Caki2 (cell line): ENCODE results near the gene LSP1. TPM values are rescaled to one million over a fixed set of nuclear protein-coding genes. Genes with fewer than 3 reads are reported as not detected.
"Not testable (repeated sequence)": the region's sequence is repeated elsewhere in the genome, so short reads cannot be mapped to it uniquely, and the experiment has no call there.

Source experiments
- DNase-seq: peaks from one replicate; pipeline ENCODE4 v3.0.0-alpha.2; 2015; ENCODE audit warnings: low read depth
- in situ Hi-C: cut with HindIII; loops from 2 replicates; pipeline ENCODE4 v1.10.0; 2016; ENCODE audit warnings: low sequenced_read_pairs, low pct_unique_long_range_greater_than_20kb, mixed read lengths
- total RNA-seq: library from RNA; depleted of rRNA; stranded (reverse); fragments of >200 nt; shearing (Covaris generic); gene quantifications from 2 replicates; pipeline ENCODE4 v1.2.3, GENCODE V29; 2014; ENCODE audit warnings: low replicate concordance

The LSP1 gene
- total RNA-seq, 1 experiment from 2014 or later, result not detected

DNA sequence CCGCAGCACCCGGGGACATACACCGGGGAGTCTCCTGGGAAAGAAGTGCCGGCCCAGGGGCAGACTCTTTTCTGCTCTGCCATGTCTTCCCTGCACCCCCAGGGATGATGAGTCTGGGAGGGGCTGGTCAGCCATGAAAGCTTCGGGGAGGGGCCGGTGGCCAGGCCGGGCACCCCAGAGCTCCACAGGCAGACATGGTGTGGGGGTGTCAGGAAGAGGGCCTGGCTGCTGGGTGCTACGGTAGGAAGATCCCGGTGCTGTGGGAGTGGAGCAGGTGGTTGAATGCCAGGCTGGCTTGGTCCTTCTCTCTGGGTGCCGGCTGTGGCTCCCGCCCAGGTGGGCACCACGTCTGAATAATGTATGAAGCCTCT lies 17.4 kb downstream of the LSP1 start:
- in situ Hi-C loops, result no loop called here
- DNase-seq, result no peak

DNA sequence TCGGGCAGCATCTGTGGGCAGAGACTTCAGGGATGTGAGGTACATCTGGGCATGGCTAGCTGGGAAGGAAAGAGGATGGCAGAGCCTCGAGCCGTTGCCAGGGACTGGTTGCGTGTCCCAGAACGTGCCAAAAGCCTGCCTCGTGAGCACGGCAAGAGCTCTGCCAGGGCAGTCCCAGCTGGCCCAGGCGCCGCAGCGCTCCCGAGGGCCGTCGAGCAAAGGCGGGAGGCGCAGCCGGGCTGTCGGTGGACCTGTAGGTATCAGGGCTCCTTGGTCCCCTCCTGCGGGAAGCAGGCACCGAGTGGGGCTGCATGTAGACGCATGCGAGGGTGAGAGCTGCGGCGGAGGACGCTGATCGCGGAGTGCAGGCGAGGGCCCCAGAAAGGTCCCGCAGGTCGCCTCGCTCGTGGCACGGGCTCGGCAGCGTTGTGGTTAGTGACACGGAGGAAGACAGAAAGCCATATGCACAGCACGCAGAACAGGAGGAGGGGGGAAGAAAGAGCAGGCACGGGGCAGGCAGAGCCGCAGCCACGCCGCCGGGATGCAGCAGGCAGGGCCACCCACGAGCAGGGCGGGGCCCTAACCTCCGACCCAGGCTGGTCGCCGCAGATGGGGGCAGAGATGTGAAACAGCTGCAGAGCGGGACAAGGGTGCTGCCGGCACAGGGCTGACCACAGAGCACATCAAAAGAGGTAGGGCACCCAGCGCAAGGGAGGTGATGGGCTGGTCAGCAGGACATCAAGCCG lies 18.0 kb downstream of the LSP1 start:
- DNase-seq, result no peak
- in situ Hi-C loops, result no loop called here

DNA sequence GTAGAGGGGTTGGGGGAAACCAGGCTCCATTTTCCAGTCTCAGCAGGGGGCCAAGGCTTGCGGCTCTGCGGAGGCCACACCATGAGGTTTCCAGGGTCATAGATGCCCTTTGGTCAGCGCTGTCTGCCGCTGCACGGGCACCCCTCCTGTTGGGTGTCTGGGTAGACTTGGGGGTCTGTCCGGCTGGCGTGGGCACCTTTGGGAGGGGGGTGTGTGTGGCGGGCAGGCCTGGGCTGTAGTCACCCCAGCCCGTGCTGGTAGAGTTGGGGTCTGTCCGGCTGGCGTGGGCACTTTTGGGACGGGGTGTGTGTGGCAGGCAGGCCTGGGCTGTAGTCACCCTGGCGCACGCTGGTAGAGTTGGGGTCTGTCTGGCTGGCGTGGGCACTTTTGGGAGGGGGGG lies 18.6 kb downstream of the LSP1 start:
- no peak for DNase-seq
- in situ Hi-C loops, result no loop called here

DNA sequence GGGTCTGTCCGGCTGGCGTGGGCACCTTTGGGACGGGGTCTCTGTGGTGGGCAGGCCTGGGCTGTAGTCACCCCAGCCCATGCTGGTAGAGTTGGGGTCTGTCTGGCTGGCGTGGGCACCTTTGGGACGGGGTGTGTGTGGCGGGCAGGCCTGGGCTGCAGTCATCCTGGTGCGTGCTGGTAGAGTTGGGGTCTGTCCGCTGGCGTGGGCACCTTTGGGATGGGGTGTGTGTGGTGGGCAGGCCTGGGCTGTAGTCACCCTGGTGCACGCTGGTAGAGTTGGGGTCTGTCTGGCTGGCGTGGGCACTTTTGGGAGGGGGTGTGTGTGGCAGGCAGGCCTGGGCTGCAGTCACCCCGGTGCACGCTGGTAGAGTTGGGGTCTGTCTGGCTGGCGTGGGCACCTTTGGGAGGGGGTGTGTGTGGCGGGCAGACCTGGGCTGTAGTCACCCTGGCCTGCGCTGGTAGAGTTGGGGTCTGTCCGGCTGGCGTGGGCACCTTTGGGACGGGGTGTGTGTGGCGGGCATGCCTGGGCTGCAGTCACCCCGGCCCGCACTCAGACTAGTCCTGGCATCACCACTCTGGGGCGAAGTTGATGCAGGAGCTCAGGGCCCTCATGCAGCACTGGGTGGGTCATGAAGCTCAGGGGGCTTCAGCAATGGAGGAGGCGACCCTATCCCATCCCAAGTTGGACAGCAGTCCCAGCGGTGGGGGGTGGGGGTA lies 19.5 kb downstream of the LSP1 start:
- no peak for DNase-seq
- in situ Hi-C loops, result no loop called here

DNA sequence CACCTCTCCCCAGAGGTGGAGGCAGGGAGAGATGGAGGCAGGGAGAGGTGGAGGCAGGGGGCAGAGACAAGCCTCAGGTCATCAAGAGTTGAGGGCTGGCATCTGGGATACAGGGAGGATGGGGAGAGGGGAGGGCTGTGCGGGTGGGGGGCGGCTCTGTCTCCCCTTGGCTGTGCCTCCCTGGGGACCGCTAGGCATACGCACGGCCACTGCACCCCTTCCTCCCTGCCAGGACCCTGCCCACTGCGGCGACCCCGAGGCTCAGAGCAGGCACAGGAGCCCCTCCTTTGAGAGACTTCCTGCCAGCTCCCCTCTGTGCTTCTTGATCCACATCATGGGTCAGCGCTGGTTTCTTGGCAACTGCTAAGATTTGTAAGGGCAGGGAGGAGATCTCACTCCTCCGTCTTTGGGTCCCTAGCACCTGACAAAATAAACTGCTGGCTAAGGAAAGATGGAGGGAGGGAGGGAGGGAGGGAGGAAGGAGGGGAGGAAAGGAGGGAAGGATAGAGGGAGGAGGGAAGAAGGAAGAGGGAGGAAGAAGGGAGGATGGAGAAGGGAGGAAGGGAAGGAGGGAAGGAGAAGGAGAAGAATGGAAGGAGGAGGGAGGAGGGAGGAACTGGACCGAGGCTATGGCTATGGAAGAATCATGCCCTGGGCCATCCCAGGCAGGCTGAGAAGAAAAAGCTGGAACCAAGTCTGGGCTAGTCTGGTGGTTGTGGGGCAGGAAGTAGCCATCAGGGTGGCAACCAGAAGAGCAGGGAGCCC lies 20.3 kb downstream of the LSP1 start:
- in situ Hi-C loops, result no loop called here
- DNase-seq, result peak; percentile 26

DNA sequence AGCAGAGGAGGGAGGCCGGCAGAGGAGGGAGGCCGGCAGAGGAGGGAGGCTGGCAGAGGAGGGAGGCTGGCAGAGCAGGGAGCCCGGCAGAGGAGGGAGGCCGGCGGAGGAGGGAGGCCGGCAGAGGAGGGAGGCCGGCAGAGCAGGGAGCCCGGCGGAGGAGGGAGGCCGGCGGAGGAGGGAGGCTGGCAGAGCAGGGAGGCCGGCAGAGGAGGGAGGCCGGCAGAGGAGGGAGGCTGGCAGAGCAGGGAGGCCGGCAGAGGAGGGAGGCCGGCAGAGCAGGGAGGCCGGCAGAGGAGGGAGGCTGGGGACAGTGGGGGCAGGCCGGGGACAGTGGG lies 20.9 kb downstream of the LSP1 start:
- DNase-seq, in situ Hi-C loops: not testable (repeated sequence)

DNA sequence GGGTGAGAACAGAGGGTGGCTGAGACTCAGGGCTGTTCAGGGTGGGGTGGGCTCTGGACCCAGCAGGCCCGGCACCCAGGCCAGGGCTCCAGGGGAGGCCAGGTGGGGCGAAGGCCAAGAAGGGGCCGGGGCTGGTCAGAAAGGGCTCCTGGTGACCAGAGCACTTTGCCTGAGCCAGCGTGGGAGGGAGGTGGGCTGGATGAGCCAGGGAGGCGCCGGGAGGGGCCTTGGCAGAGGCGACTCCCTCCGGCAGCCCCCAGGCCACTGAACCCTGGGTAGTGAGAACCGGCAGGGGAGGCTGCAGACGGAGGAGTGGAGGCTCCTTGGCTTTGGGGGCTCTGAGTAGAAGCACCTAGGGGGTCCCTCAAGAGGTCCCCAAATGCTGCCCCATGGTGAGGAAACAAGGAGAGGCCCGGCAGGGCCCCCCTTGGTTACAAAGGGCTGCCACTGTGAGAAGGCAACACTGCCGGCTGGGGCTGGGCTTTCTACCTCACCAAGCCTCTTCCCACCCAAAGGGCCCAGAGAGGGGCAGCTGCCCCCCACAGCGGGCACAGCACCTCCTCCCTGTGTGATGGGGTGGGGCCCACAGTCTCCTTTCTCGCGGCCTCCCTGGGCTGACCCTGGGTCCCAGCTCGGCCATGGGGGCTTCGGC lies 21.7 kb downstream of the LSP1 start:
- DNase-seq, in situ Hi-C loops: not testable (repeated sequence)

DNA sequence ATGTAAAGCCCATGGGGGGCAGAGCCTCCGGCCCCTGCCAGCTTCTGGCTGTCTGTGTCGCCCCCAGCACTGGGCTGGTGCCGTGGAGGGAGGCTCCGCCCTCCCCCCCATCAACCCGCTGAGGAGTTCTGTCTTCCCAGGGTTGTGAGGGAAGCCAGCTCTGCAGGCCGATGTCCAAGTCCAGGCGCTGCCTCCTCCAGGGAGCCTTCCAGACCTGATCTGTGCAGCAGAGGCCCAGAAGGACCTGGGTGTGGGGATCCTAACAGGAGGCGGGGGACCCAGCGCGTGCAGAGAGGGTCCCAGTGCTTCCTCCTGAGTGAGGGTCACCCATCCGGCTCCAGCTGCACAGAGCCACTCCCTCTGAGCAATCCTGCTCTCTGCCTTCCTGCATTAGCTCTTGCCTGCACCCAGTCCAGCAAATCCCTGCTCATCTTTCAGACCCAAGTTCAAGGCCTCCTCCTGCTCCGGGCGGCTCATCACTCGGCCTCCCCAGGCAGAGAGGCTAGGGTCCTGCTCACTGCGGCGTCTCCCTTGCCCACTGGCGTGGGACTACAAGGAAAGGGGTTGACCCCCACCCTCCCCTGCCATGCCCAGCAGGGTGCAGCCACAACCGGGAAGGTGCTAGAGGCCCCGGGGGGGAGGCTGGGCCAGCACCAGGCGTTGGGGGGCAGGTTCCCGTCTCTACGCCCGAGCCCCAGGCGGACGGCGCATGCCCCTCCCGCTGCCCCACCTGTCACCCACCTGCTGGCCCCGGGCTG lies 22.4 kb downstream of the LSP1 start:
- DNase-seq, result no peak
- in situ Hi-C loops, result no loop called here

DNA sequence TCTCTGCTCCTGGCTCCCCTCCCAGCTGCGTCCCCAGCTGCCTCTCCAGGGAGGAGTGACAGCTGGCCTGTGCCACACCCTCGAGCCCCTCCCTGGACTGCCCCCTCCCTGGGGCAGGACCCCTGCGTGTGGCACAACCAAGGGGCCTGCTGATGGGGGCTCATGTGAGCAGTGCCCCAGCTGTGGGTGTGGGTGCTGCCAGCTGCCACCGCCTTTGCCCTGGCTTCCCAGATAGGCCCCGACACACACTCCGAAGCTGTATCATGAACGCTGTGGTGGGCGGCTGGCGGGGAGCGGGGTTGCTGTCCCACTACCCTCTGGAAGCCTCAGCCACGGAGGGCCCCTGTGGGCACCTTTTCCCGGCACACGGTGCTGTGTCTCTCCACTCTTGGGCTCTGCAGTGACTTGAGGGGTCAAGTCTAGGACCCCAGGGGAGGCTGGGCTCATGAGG lies 23.0 kb downstream of the LSP1 start:
- in situ Hi-C loops, result not testable (repeated sequence)

DNA sequence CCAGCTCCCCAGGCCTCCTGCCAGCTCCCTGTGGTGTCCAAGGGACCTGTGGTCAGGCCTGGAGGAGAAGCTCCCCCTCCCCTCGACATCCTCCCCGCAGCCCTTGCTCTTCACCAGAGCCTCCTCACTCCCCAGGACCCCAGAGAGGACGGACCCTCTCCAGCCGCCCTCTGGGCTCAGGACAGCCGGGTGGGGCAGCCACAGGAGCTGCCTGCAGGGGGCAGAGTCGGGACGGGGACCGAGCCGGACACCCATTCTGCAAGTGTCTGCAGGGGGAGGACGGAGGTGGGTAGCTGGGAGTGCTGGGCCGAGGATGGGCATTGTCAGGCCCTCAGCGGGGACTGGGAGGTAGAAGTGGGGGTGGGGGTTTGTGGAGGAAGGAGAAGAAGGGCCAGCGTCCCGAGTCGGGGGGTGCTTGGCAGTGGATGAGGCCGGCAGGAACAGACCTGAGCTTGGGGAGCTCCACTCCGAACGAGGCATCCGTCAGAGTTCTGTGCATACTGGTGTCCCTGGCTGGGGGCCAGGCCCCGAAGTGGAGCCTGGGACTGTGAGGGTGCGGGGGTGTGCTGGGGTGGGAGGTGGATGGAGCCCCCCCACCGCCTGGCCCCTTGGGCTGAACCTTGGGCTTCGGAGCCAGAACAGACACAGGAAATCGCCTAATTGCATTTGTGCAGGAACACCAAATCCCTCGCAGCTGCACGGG lies 23.6 kb downstream of the LSP1 start:
- no peak for DNase-seq
- in situ Hi-C loops, result no loop called here

More for the DNA sequence above, 23.0 kb downstream of the LSP1 start:
- not testable (repeated sequence) for DNase-seq

DNA sequence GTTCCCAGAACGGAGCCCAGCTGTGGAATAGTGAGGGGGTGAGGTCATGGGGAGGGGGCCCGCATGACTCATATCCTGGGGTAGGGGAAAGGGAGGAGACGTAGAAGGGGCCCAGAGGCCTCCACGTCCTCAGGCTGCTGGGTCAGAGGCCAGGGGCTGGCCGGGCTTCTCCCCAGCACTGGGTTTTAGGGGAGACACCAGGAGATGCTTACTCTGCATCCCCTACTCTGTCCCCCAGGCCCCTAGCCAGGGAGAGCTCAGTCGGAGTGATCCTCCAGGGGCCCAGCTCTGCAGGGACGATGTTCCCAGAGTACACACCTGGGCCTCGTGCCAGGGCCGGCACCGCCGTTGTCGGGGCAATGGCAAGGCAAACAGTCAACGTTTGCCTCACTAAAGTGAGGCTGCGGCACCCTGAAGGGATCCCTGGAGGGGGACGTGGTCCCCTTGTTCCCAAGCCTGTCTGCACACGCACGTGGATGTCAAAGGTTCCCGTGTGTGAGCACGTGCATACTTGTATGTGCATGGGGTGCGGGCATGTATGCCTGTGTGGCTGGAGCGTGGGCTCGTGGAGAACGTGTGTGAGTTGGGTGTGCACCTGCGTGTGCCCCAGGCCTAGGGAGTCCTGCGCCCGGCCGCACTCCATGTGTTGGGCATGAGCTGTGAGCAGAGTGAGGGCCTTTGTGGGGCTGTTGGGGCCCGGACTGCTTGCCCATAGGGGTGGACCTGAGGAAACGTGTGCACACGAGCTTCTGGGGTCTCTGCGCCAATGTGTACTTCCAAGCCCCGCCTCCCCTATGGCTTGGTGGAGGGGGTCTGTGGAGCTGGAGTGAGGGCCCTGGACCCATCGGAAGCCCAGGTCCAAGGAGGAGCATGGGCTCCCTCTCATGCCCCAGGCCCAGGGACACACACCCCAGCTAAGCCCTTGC lies 24.6 kb downstream of the LSP1 start:
- in situ Hi-C loops, result no loop called here
- DNase-seq, result no peak

DNA sequence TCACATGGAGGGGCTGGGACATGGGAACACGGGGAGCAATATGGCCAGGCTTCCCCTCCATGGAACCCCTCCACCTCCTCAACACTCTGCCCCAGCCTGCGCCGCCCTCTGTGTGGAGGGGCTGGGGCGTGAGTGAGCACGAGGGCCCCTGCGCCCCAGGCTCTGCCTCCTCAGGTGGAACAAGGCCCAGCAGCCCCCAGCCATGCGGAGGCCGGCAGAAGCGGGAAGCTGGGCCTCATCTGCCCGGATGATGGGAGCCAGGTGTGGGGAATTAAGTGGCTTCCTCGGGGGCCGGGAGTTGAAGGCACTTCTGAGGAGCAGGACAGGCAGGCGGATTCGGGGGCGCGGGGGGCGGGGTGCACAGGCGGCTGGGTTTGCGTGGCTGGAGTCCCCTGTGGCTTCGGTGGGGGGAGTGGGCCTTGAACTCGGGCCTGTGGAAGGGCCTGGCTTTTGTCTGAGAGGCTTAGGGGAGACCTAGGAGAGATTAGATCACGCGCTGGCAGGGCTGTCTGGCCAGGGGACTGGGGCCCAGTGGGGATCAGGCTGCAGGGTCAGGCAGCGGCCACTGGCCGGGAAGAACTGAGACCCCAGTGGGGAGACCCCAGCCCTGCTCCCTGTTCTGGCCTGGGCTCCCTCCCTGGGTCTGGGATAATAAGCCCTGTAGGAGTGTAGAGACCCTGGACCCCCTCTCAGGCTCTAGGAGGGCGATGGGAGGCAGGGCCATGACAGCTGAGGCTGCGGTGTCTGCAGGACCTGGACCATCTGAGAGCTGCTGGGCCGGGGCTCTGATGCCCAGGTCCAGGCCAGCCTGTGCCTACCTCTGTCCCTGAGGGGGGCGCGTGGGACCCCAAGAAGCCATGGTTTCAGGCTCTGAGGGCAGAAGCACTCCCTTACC lies 25.5 kb downstream of the LSP1 start:
- no peak for DNase-seq
- in situ Hi-C loops, result no loop called here

DNA sequence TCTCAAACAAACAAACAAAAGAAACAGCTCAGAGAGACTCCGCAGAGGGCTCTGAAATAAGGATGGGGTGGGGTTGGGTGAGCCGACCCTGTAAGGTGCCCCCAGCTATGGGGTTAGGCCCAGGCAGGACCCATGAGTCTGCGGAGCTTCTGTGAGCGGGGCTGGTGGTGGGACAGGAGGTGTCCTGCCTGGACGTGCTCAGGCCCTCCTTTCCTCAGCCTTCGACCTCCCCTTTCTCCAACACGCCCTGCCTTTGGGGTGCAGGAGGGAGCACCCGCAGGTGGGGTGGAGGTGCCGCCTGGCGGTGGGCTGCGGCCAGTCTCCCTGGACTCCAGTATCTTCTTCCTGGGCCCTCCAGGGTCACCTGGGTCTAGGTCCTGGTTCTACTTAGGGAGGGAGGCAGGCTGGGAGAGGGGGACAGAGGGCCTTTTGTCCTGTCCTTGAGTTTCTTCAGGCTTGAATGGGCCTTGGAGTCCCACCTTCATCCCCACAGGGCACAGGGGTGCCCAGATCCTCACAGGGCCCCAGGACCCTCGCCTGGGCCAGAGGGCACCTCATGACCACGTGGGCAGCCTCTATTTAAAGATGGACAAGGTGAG lies 26.6 kb downstream of the LSP1 start:
- no peak for DNase-seq
- in situ Hi-C loops, result no loop called here

DNA sequence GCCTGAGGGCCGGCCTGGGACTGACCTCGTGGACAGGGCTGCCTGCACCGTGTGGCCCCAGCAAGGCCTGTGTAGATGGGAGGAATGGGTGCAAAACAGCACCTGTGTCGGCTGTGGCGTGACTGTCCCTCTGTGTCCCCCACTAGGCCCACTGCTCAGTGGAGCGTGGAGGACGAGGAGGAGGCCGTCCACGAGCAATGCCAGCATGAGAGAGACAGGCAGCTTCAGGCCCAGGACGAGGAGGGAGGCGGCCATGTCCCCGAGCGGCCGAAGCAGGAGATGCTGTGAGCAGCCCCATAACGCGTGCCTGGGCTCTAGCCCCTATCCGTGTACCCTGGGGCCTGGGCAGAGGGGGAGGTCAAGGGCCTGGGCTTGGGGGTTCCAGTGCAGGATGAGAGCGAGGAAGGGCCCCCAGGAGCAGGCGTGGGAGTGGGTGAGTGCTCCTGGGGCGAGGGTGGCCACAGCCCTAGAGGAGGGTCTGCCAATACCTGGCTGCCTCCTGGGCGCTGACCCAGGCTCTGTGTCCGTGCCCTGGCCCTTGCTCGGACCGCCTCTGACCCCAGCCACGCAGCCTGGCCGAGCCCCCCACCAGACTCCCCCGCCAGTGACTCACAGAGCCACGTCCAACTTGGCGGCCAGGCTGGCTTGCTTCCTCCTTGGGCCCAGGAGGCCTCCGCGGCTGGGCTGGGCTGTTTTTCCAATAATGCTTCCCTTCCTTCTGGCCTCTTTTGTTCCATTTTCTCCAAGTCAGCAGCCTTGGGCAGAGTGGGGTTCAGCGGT lies 27.2 kb downstream of the LSP1 start:
- DNase-seq, result no peak
- in situ Hi-C loops, result no loop called here
